Ovary (tissue), 9 donors: ENCODE data around the gene APBA1. TPM values are rescaled to one million over a fixed set of nuclear protein-coding genes. Genes with fewer than 3 reads are reported as not detected.

ENCODE experiments used
- DNase-seq, 5 donors: peaks; one replicate each; pipeline ENCODE4 v3.0.0-alpha.2; 2019 to 2020
- H3K27ac ChIP-seq, 2 donors: fragments of 200-600 bp; one replicate each; pipeline versions ENCODE4 v1.5.1 to v1.8.0; 2019 to 2022
- H3K27me3 ChIP-seq: fragments of 200-600 bp; one replicate; pipeline ENCODE4 v1.8.0; 2022
- H3K36me3 ChIP-seq: fragments of 200-600 bp; sonication (generic); one replicate; pipeline ENCODE4 v1.5.1; 2019
- H3K4me1 ChIP-seq: one replicate; pipeline ENCODE4 v1.8.1; 2013; ENCODE audit warnings: mild to moderate bottlenecking, moderate library complexity; ENCODE audit not compliant: insufficient read depth
- H3K4me3 ChIP-seq: fragments of 200-600 bp; sonication (generic); one replicate; pipeline ENCODE4 v1.5.1; 2017
- H3K9me3 ChIP-seq, 2 donors: fragments of 200-600 bp in 1 of 2; sonication (generic) in 1 of 2; one replicate each; pipeline versions ENCODE4 v1.5.1 to v1.8.1; 2013 to 2019; ENCODE audit warnings: mild to moderate bottlenecking in 1 of 2, moderate library complexity in 1 of 2
- EP300 ChIP-seq: sonication (generic); formaldehyde crosslinking; IDR thresholded peaks from one replicate; pipeline ENCODE4 v1.6.1; 2017; ENCODE audit warnings: antibody characterized with exemption
- POLR2A ChIP-seq: fragments of 450-650 bp; IDR thresholded peaks from one replicate; pipeline ENCODE4 v1.6.1; 2017; ENCODE audit warnings: antibody characterized with exemption, mild to moderate bottlenecking, moderate library complexity
- WGBS, 3 donors: extraction: QIAGEN DNeasy Blood & Tissue Kit in 1 of 3; methylation state at CpG; one replicate each; pipeline versions ENCODE4 v1.1.5 to v1.1.7; 2013 to 2017; 5-methylcytosine and 5-hydroxymethylcytosine counted together
- intact Hi-C, 4 donors: fragments of 100-400 bp; cut with DNase I; formaldehyde crosslinking; loops; one replicate each; pipeline versions ENCODE4 v1.11.0 to v1.15.1; 2022 to 2023
- polyA plus RNA-seq, 2 donors: library from polyadenylated mRNA; stranded (reverse); fragments of 200-250 nt in 1 of 2; fragments of 350-450 nt in 1 of 2; fragmentation: Illumina TruSeq in 1 of 2; extraction: RNeasy Lipid Tissue Mini Kit (QIAGEN cat#74804) in 1 of 2; gene quantifications; one replicate each; pipeline ENCODE4 v1.2.3, GENCODE V29; 2013 to 2014
- total RNA-seq, 7 donors: library from RNA; depleted of rRNA in 2 of 7; stranded (reverse); fragments of >200 nt in 2 of 7; fragmentation: NEBNext Ultra II Directional in 3 of 7; extraction: Animal tissue kit (Norgen Biotek cat#: 25700) in 3 of 7; gene quantifications; one replicate each; pipeline versions ENCODE4 v1.1.0 to v1.2.4, GENCODE V29; 2016 to 2023
- TF ChIP-seq, protein P1 (sequence below), 3 donors: fragments of 450-650 bp in 2 of 3; fragments of 200-600 bp in 1 of 3; IDR thresholded peaks; one replicate each; pipeline versions ENCODE4 v1.5.1 to v1.8.0; 2016 to 2022; ENCODE audit warnings: antibody characterized with exemption in 3 of 3, mild to moderate bottlenecking in 1 of 3
- donor health status: DM: no; HTN: no; CAD: no; lungs with moderate emphysema.
- donor health status: DM: no; HTN: no; CAD: no.
- donor health status: Bipolar disorder and iron deficiency.
- donor health status: DM: yes; HTN: yes; CAD: no.
- donor health status: DM: no; HTN: no; CAD: no.
- donor health status: DM: yes; HTN: yes; CAD: no.

Gene APBA1
- total and polyA plus RNA-seq, 9 donors, result 2.8 to 17.6 (median 12.9) TPM

DNA sequence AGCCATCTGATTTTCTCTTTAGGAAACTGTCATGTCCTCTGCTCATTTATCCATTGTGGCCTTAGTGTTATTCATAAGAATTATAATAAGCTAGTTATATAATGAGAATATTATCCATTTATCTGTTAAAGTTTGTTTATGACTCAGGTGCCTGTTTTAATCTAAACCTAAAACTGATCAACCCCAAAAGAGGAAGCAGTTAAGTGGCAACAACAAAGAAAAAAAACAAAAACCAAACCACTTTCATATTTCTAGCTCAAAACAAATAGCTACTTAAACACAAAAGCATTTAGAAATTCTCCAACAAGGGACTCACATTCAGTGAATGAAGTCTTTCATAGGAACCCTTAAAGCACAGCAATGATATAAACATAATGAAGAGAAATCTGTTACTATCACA is 116.4 kb downstream of the APBA1 start:
- Histone ChIP-seq H3K9me3 (no peaks in the 10 kb centered on the region), H3K36me3 (no peaks in the 10 kb centered on the region), H3K4me3 (no peak overlapping the region), H3K4me1 (peaks cover 2% of the 10 kb centered on the region), H3K27me3 (no peaks in the 10 kb centered on the region), H3K27ac (no peak overlapping the region)
- intact Hi-C loops, result no loop called here
- no peak for DNase-seq
- TF ChIP-seq, protein P1, sequence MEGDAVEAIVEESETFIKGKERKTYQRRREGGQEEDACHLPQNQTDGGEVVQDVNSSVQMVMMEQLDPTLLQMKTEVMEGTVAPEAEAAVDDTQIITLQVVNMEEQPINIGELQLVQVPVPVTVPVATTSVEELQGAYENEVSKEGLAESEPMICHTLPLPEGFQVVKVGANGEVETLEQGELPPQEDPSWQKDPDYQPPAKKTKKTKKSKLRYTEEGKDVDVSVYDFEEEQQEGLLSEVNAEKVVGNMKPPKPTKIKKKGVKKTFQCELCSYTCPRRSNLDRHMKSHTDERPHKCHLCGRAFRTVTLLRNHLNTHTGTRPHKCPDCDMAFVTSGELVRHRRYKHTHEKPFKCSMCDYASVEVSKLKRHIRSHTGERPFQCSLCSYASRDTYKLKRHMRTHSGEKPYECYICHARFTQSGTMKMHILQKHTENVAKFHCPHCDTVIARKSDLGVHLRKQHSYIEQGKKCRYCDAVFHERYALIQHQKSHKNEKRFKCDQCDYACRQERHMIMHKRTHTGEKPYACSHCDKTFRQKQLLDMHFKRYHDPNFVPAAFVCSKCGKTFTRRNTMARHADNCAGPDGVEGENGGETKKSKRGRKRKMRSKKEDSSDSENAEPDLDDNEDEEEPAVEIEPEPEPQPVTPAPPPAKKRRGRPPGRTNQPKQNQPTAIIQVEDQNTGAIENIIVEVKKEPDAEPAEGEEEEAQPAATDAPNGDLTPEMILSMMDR (IDR thresholded peaks at IDR 0.05), result no peak
- TF ChIP-seq EP300 (no peak), POLR2A (no peak)

DNA sequence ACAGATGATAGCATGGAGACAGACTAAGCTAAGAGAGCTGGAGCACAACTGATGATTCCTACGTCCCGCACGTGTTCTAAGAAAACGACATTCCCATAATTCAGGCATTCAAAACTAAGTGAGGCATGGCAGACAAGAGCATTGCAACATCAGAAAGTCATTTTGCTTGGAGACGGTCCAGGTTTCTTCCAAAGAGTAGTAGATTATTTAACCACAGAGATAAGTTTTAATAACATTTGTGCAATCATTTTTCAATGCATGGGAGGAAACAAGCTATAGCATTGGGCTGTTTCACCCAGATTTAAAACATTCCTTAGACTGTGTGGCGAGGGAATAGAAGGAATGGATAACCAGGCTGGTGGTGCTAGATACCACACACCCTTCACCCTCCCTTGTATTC is 117.2 kb downstream of the APBA1 start:
- 12 to 30% (median 17%) methylated on average over 6 of the region's 6 CpGs for WGBS, 3 donors
- Histone ChIP-seq H3K27me3 (no peaks in the 10 kb centered on the region), H3K36me3 (no peaks in the 10 kb centered on the region), H3K4me1 (peaks cover 2% of the 10 kb centered on the region), H3K4me3 (no peak overlapping the region), H3K27ac (no peak overlapping the region), H3K9me3 (no peaks in the 10 kb centered on the region)
- intact Hi-C loops, result no loop called here
- DNase-seq, result no peak
- no peak for TF ChIP-seq EP300
- TF ChIP-seq POLR2A, result no peak
- TF ChIP-seq, protein P1 (IDR thresholded peaks at IDR 0.05), result no peak

DNA sequence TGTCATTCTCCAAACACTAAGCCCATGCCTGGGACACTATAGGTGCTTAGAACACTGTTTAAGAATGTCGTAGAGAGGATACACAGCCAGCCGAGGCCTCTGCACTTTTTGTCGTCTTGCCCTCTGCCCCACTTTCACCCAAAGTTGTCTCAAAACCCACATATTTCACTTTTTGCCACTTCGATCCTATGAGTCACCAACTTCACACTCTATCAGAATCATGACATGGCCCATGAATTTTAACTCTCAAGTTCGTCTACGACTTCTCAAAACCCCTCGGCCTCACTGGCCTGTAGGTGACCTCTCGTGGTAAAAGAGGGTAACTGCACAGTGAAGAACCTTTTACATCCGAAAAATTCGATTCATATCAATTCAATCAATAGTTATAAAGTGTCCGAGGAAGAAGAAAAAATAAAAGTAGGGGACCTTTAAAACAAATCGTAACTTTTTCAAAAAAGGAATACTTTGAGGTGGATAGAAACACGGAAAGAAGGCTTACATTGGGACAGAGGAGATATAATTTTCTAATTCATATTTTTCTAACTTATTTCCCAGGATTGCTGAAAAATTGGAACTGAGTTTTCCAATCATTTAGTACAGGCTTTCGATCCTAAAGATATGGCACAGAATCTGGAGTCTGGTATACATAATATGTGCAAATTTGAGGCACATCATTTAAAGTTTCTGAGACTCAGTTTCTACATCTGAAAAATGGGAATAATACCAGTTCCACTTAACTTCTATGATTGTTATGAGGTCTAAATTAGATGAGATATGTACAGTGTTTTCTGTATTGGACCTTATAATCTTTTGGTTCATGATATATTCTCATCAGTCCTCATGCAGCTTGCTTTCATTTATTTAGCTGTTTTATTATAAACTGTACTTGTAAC is 122.6 kb downstream of the APBA1 start:
- DNase-seq, result no peak
- H3K4me1 ChIP-seq, result no peaks in the 10 kb centered on the region
- TF ChIP-seq POLR2A (no peak), EP300 (no peak)
- TF ChIP-seq, protein P1 (IDR thresholded peaks at IDR 0.05), result peak; percentile 23 to 66 (median 41)
- H3K4me3 ChIP-seq, result no peak overlapping the region
- H3K27me3 ChIP-seq, result no peaks in the 10 kb centered on the region
- intact Hi-C loops, result loop anchor here in 3 of 4 donors (5.0 kb wide), 1 partner anchor 127 kb away; no protein-coding TSS in a partner anchor
- no peak overlapping the region for H3K27ac ChIP-seq
- no peaks in the 10 kb centered on the region for H3K36me3 ChIP-seq
- WGBS, 3 donors, result 26 to 30% (median 29%) methylated on average over 14 of the region's 14 CpGs
- H3K9me3 ChIP-seq, result no peaks in the 10 kb centered on the region

DNA sequence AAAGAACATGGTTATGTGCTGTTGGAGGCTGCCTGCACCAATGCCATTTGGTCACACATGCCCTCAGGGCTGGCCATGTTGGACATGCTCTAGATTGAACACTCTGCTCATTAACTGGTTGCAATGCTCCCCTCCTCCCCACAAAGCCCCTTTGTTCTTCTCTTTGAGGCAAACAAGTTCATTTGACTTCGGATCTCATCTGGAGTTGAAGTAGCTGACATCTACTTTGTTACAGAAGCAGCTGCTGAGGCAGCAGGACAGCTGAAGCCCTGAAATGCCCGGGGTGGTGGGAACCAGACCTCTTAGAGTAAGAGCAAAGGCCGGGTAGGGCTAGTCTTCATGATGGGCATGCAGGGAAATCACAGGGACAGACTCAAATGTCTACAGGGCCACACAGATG is 123.5 kb downstream of the APBA1 start:
- H3K27ac ChIP-seq, result no peak overlapping the region
- H3K9me3 ChIP-seq, result no peaks in the 10 kb centered on the region
- intact Hi-C loops, result loop anchor here in 3 of 4 donors (5.0 kb wide), 1 partner anchor 126 kb away; no protein-coding TSS in a partner anchor
- WGBS, 3 donors, result 87 to 89% (median 87%) methylated on average over 3 of the region's 3 CpGs
- H3K27me3 ChIP-seq, result no peaks in the 10 kb centered on the region
- no peak for TF ChIP-seq EP300
- TF ChIP-seq POLR2A, result no peak
- TF ChIP-seq, protein P1 (IDR thresholded peaks at IDR 0.05), result no peak
- H3K36me3 ChIP-seq, result no peaks in the 10 kb centered on the region
- DNase-seq, result no peak
- H3K4me1 ChIP-seq, result no peaks in the 10 kb centered on the region
- H3K4me3 ChIP-seq, result no peak overlapping the region
